ENCODE results near the gene CFAP46.
A peak's percentile ranks its signal among the peaks of the same experiment; 100 is the strongest.
"Not testable (repeated sequence)": the region's sequence is repeated elsewhere in the genome, so short reads cannot be mapped to it uniquely, and the experiment has no call there.

CFAP46 gene

GRCh38 chr10:132893786-132894185, 48.6 kb downstream of the CFAP46 start:
- not testable (repeated sequence) for DNase-seq (ENCODE audit: low read depth); H3K4me3 ChIP-seq (ENCODE audit: control insufficient read depth, low read depth, low read length)
- TF ChIP-seq CTCF (IDR thresholded peaks at IDR 0.05; ENCODE audit: control insufficient read depth, insufficient read depth, low read depth, low read length, missing control alignments) = peak; percentile 1

- no peak for TF ChIP-seq CTCF (IDR thresholded peaks at IDR 0.05; ENCODE audit: control insufficient read depth, insufficient read depth, low read depth, low read length, missing control alignments)
- no peak for DNase-seq (ENCODE audit: low read depth)
- H3K4me3 ChIP-seq (ENCODE audit: control insufficient read depth, low read depth, low read length) = no peak overlapping the region
Observed at GRCh38 chr10:132893090-132893489, 49.3 kb downstream of the CFAP46 start.

- no peak for TF ChIP-seq CTCF (IDR thresholded peaks at IDR 0.05; ENCODE audit: control insufficient read depth, insufficient read depth, low read depth, low read length, missing control alignments)
- no peak for DNase-seq (ENCODE audit: low read depth)
- H3K4me3 ChIP-seq (ENCODE audit: control insufficient read depth, low read depth, low read length) = no peak overlapping the region
Observed at GRCh38 chr10:132892004-132892403, 50.4 kb downstream of the CFAP46 start.

GRCh38 chr10:132891368-132891767, 51.0 kb downstream of the CFAP46 start:
- no peak for DNase-seq (ENCODE audit: low read depth)
- H3K4me3 ChIP-seq (ENCODE audit: control insufficient read depth, low read depth, low read length) = no peak overlapping the region
- TF ChIP-seq CTCF (IDR thresholded peaks at IDR 0.05; ENCODE audit: control insufficient read depth, insufficient read depth, low read depth, low read length, missing control alignments) = no peak

DNA sequence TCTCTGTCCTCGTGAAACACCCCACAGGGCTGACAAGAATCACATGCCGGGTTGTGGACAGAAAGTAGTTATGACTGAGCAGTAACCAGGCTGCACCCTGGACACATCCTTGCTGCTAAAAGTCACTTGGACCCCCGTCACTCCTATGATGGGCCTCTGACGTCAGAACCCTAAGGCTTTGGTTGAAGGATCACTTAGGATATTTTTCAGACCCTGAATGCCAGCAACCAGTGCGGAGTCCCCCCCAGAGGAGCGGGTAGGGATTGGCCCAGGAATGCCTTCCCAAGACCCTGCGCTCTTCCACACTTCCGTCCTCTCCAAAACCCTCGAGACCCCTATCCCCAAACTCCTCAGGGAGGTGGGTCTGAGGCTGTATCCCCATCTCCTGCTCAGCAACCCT, 52.1 kb downstream of the CFAP46 start:
- H3K4me3 ChIP-seq (ENCODE audit: control insufficient read depth, low read depth, low read length) = no peak overlapping the region
- DNase-seq (ENCODE audit: low read depth) = no peak
- TF ChIP-seq CTCF (IDR thresholded peaks at IDR 0.05; ENCODE audit: control insufficient read depth, insufficient read depth, low read depth, low read length, missing control alignments) = no peak

GRCh38 chr10:132889556-132889955, 52.8 kb downstream of the CFAP46 start:
- H3K4me3 ChIP-seq (ENCODE audit: control insufficient read depth, low read depth, low read length) = no peak overlapping the region
- no peak for DNase-seq (ENCODE audit: low read depth)
- no peak for TF ChIP-seq CTCF (IDR thresholded peaks at IDR 0.05; ENCODE audit: control insufficient read depth, insufficient read depth, low read depth, low read length, missing control alignments)

DNA sequence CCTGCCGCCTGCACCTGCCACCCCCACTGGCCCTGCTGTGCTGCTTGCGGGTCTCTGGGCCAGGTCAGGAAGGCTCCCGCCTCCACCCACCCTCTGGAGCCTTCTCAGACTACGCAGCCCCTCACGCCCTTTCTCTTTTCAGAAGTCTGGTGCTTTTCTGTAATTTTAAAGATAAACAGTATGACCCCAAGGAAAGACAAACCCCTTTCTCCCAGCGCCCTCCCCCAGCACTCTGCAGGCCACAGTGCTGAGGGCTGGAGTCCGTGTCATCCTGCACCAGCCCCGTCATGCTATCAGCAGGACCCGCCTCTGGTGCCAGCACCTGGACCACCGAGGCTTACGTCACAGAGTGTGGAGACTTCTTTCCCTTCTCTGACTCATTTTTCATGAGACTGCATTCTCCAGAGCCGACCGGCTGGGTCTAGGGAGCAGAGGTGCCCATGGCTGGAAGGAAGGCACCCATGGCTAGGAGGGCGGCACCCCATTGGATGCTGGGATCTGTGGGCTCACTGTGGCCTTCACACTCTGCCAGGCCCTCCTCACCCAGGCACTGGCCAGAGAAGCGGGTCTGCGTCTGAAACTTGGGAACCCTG, 53.4 kb downstream of the CFAP46 start:
- no peak overlapping the region for H3K4me3 ChIP-seq (ENCODE audit: control insufficient read depth, low read depth, low read length)
- TF ChIP-seq CTCF (IDR thresholded peaks at IDR 0.05; ENCODE audit: control insufficient read depth, insufficient read depth, low read depth, low read length, missing control alignments) = no peak
- no peak for DNase-seq (ENCODE audit: low read depth)

- not testable (repeated sequence) for DNase-seq (ENCODE audit: low read depth); H3K4me3 ChIP-seq (ENCODE audit: control insufficient read depth, low read depth, low read length)
Observed at GRCh38 chr10:132888446-132888845, 53.9 kb downstream of the CFAP46 start.
